Measurements from ENCODE around the gene VPS37B. TPM values are rescaled to one million over a fixed set of nuclear protein-coding genes. Genes with fewer than 3 reads are reported as not detected.

VPS37B gene
- total and polyA plus RNA-seq, 2 of the 8 experiments (the other 6 are each of a cell fraction or from before 2014, with no cell fraction given): 11.9 to 15.7 TPM

GRCh38 chr12:122830517-122831214 is 65.3 kb downstream of the VPS37B start (continued):
- TF ChIP-seq, protein P1, sequence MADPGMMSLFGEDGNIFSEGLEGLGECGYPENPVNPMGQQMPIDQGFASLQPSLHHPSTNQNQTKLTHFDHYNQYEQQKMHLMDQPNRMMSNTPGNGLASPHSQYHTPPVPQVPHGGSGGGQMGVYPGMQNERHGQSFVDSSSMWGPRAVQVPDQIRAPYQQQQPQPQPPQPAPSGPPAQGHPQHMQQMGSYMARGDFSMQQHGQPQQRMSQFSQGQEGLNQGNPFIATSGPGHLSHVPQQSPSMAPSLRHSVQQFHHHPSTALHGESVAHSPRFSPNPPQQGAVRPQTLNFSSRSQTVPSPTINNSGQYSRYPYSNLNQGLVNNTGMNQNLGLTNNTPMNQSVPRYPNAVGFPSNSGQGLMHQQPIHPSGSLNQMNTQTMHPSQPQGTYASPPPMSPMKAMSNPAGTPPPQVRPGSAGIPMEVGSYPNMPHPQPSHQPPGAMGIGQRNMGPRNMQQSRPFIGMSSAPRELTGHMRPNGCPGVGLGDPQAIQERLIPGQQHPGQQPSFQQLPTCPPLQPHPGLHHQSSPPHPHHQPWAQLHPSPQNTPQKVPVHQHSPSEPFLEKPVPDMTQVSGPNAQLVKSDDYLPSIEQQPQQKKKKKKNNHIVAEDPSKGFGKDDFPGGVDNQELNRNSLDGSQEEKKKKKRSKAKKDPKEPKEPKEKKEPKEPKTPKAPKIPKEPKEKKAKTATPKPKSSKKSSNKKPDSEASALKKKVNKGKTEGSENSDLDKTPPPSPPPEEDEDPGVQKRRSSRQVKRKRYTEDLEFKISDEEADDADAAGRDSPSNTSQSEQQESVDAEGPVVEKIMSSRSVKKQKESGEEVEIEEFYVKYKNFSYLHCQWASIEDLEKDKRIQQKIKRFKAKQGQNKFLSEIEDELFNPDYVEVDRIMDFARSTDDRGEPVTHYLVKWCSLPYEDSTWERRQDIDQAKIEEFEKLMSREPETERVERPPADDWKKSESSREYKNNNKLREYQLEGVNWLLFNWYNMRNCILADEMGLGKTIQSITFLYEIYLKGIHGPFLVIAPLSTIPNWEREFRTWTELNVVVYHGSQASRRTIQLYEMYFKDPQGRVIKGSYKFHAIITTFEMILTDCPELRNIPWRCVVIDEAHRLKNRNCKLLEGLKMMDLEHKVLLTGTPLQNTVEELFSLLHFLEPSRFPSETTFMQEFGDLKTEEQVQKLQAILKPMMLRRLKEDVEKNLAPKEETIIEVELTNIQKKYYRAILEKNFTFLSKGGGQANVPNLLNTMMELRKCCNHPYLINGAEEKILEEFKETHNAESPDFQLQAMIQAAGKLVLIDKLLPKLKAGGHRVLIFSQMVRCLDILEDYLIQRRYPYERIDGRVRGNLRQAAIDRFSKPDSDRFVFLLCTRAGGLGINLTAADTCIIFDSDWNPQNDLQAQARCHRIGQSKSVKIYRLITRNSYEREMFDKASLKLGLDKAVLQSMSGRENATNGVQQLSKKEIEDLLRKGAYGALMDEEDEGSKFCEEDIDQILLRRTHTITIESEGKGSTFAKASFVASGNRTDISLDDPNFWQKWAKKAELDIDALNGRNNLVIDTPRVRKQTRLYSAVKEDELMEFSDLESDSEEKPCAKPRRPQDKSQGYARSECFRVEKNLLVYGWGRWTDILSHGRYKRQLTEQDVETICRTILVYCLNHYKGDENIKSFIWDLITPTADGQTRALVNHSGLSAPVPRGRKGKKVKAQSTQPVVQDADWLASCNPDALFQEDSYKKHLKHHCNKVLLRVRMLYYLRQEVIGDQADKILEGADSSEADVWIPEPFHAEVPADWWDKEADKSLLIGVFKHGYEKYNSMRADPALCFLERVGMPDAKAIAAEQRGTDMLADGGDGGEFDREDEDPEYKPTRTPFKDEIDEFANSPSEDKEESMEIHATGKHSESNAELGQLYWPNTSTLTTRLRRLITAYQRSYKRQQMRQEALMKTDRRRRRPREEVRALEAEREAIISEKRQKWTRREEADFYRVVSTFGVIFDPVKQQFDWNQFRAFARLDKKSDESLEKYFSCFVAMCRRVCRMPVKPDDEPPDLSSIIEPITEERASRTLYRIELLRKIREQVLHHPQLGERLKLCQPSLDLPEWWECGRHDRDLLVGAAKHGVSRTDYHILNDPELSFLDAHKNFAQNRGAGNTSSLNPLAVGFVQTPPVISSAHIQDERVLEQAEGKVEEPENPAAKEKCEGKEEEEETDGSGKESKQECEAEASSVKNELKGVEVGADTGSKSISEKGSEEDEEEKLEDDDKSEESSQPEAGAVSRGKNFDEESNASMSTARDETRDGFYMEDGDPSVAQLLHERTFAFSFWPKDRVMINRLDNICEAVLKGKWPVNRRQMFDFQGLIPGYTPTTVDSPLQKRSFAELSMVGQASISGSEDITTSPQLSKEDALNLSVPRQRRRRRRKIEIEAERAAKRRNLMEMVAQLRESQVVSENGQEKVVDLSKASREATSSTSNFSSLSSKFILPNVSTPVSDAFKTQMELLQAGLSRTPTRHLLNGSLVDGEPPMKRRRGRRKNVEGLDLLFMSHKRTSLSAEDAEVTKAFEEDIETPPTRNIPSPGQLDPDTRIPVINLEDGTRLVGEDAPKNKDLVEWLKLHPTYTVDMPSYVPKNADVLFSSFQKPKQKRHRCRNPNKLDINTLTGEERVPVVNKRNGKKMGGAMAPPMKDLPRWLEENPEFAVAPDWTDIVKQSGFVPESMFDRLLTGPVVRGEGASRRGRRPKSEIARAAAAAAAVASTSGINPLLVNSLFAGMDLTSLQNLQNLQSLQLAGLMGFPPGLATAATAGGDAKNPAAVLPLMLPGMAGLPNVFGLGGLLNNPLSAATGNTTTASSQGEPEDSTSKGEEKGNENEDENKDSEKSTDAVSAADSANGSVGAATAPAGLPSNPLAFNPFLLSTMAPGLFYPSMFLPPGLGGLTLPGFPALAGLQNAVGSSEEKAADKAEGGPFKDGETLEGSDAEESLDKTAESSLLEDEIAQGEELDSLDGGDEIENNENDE (IDR thresholded peaks at IDR 0.05; ENCODE audit: insufficient replicate concordance, low read length): no peak
- no peak for TF ChIP-seq SRF (IDR thresholded peaks at IDR 0.05; ENCODE audit: low read depth, low read length)
- no peak for TF ChIP-seq EP300 (IDR thresholded peaks at IDR 0.05; ENCODE audit: borderline replicate concordance in 1 of 2, low read depth in 2 of 2, low read length in 2 of 2)
- TF ChIP-seq JUN (IDR thresholded peaks at IDR 0.05; ENCODE audit: low read depth, low read length): no peak
- TF ChIP-seq SAP30 (IDR thresholded peaks at IDR 0.05; ENCODE audit: insufficient read depth, insufficient replicate concordance, low read length): no peak
- no peak for TF ChIP-seq FOSL1 (IDR thresholded peaks at IDR 0.05; ENCODE audit: insufficient read depth, low read depth, low read length)
- TF ChIP-seq, protein P2, sequence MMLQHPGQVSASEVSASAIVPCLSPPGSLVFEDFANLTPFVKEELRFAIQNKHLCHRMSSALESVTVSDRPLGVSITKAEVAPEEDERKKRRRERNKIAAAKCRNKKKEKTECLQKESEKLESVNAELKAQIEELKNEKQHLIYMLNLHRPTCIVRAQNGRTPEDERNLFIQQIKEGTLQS (IDR thresholded peaks at IDR 0.05; ENCODE audit: insufficient read depth, low read depth, low read length): no peak
- no peak for TF ChIP-seq POLR2AphosphoS5 (IDR thresholded peaks at IDR 0.05; ENCODE audit: low read depth, low read length)
- no peak for TF ChIP-seq JUND (IDR thresholded peaks at IDR 0.05; ENCODE audit: low read length)

Measured in H1 (cell line).